HepG2 (cell line): ENCODE data around the gene NDUFS1. TPM values are rescaled to one million over a fixed set of nuclear protein-coding genes. Genes with fewer than 3 reads are reported as not detected.
A peak's percentile ranks its signal among the peaks of the same experiment; 100 is the strongest.

Experiments used
- AFF4 ChIP-seq: sonication (generic); formaldehyde crosslinking; IDR thresholded peaks from 2 replicates; pipeline ENCODE4 v1.4.0; 2020; ENCODE audit warnings: missing genetic modification reagents
- AHDC1 ChIP-seq: sonication (generic); formaldehyde crosslinking; IDR thresholded peaks from 2 replicates; pipeline ENCODE4 v1.5.1; 2020; ENCODE audit warnings: mild to moderate bottlenecking, missing genetic modification reagents, borderline replicate concordance
- HBP1 ChIP-seq: IDR thresholded peaks from 2 replicates; pipeline ENCODE4 v1.6.1; 2016; ENCODE audit warnings: low read depth, control low read depth
- MEIS2 ChIP-seq: sonication (generic); formaldehyde crosslinking; IDR thresholded peaks from 2 replicates; pipeline ENCODE4 v1.9.0; 2021; ENCODE audit warnings: mild to moderate bottlenecking, missing genetic modification reagents
- MLX ChIP-seq: IDR thresholded peaks from 2 replicates; pipeline ENCODE4 v1.6.1; 2016
- PHB2 ChIP-seq: fragments of 450-650 bp; IDR thresholded peaks from 2 replicates; pipeline ENCODE4 v1.6.1; 2018; ENCODE audit not compliant: partially characterized antibody
- POLR2A ChIP-seq, 2 experiments: IDR thresholded peaks; 2 replicates each; pipeline ENCODE4 v1.6.1; 2011; ENCODE audit warnings: low read depth in 2 of 2, low read length in 2 of 2, mild to moderate bottlenecking in 1 of 2, moderate library complexity in 1 of 2; ENCODE audit not compliant: insufficient read depth in 1 of 2
- ZNF337 ChIP-seq: sonication (generic); formaldehyde crosslinking; IDR thresholded peaks from 2 replicates; pipeline ENCODE4 v1.5.1; 2020; ENCODE audit warnings: missing genetic modification reagents, low read depth, mild to moderate bottlenecking, borderline replicate concordance
- ZNF563 ChIP-seq: sonication (generic); formaldehyde crosslinking; IDR thresholded peaks from 2 replicates; pipeline ENCODE4 v1.8.0; 2022; ENCODE audit warnings: mild to moderate bottlenecking, moderate library complexity, missing genetic modification reagents
- ZNF609 ChIP-seq: sonication (generic); formaldehyde crosslinking; IDR thresholded peaks from 2 replicates; pipeline ENCODE4 v1.4.0; 2020; ENCODE audit warnings: mild to moderate bottlenecking, missing genetic modification reagents, borderline replicate concordance
- polyA plus RNA-seq, 8 experiments: library from polyadenylated mRNA; depleted of rRNA in 3 of 8; stranded (reverse) in 7 of 8; unstranded in 1 of 8; fragments of >200 nt; fragmentation: Illumina TruSeq in 4 of 8; extraction: Trizol in 4 of 8; gene quantifications; 2 replicates each; pipeline versions ENCODE4 v1.2.1 to v1.2.3, GENCODE V29; 2011 to 2016; ENCODE audit warnings: low read depth in 4 of 8, missing spikeins in 1 of 8, mixed read lengths in 1 of 8; ENCODE audit not compliant: insufficient read depth in 1 of 8
- total RNA-seq, 5 experiments: library from RNA; depleted of rRNA; stranded (reverse); fragments of >200 nt; fragmentation: Illumina TruSeq; extraction: Trizol; gene quantifications; 2 replicates each; pipeline ENCODE4 v1.2.3, GENCODE V29; 2016; ENCODE audit warnings: low read depth in 1 of 5

The NDUFS1 gene
- total and polyA plus RNA-seq, 2 of the 13 experiments (the other 11 are each of a cell fraction or from before 2014, with no cell fraction given) = 139 to 242 TPM

- peak; percentile 40; the same call in 1 of the 2 replicates for TF ChIP-seq AHDC1 (CRISPR knock-in tag)
- TF ChIP-seq ZNF563 (CRISPR knock-in tag) = no peak
- peak; percentile 62; the same call in 1 of the 2 replicates for TF ChIP-seq ZNF609 (CRISPR knock-in tag)
- no peak for TF ChIP-seq ZNF337 (CRISPR knock-in tag)
- peak; percentile 23; the same call in 1 of the 2 replicates for TF ChIP-seq HBP1
- peak; percentile 74 to 87 for TF ChIP-seq POLR2A (IDR thresholded peaks at IDR 0.05; ENCODE audit: insufficient read depth in 1 of 2, low read depth in 2 of 2, low read length in 2 of 2)
- no peak for TF ChIP-seq PHB2
- peak; percentile 32; the same call in 1 of the 2 replicates for TF ChIP-seq MEIS2
- TF ChIP-seq MLX = no peak
- 0 out of 2 replicates have a peak, but pooled peaks have one; percentile 63 for TF ChIP-seq AFF4 (CRISPR knock-in tag)
Observed at GRCh38 chr2:206084439-206084869, 74.8 kb downstream of the NDUFS1 start (continued).
